ENCODE data around the gene ADCY4.

DNA sequence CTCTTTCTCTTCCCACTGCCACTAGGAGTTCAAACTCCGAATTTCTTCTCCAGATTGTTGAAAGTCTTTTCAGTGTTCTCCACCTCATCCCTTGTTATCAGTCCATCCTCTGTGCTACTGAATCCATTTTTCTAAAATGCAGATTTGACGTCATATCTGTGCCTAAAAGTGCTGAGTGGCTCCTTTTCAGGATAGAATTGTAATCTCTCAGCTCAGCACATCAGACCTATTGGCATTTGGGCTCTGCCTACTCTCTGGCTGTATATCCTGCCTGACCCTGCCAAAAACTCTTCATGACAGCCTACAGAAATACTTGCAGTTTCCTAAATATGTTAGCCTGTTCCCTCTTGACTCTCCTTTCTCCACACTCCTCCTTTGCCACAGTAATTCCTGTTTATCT lies 62.4 kb downstream of the ADCY4 start:
- TF ChIP-seq POLR2AphosphoS5 (IDR thresholded peaks at IDR 0.05; ENCODE audit: insufficient read depth, low read depth, low read length) = no peak
- TF ChIP-seq, protein P1, sequence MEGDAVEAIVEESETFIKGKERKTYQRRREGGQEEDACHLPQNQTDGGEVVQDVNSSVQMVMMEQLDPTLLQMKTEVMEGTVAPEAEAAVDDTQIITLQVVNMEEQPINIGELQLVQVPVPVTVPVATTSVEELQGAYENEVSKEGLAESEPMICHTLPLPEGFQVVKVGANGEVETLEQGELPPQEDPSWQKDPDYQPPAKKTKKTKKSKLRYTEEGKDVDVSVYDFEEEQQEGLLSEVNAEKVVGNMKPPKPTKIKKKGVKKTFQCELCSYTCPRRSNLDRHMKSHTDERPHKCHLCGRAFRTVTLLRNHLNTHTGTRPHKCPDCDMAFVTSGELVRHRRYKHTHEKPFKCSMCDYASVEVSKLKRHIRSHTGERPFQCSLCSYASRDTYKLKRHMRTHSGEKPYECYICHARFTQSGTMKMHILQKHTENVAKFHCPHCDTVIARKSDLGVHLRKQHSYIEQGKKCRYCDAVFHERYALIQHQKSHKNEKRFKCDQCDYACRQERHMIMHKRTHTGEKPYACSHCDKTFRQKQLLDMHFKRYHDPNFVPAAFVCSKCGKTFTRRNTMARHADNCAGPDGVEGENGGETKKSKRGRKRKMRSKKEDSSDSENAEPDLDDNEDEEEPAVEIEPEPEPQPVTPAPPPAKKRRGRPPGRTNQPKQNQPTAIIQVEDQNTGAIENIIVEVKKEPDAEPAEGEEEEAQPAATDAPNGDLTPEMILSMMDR (IDR thresholded peaks at IDR 0.05; ENCODE audit: extremely low read depth in 1 of 2, insufficient read depth in 1 of 2, low read depth in 1 of 2, low read length in 2 of 2) = no peak
